ENCODE data around the gene HERC2.
A peak's percentile ranks its signal among the peaks of the same experiment; 100 is the strongest.
"Not testable (repeated sequence)": the region's sequence is repeated elsewhere in the genome, so short reads cannot be mapped to it uniquely, and the experiment has no call there.

Gene HERC2

DNA sequence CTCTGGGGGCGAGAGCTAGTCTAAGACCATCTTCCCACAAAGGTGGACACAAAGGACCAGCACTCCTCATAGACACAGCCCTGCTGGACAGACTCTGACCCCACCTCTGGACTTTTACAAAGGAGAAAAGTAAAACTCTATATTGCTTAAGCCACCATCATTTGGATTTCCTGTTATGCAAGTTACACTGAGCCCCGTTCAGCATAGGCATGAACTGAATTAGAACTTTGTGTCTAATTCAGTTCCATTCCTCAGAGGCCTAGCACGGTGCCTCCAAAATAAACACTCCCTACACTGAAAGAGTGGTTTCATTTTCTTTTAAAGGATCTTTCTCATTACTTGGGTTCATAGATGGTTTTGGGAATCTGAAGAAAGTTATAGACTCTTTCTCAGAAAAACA, 143.7 kb downstream of the HERC2 start:
- no peak for DNase-seq

DNA sequence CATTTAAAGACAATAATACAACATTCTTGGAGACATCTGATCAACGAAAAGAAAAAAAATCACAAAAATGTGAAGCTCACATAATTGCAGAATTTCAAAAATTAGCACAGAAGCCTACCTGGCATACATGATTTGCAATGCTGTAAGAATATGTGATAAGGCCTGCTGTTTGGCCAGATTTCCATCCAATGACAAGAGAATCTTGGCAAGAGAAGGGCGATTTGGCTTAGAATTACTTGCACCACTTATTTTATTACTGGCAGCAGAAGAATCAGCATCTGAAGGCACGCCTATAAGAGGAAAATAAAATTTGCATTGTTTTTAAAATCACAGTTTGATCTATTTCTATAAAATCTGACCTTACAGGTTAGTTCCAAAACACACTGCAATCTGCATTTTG, 152.6 kb downstream of the HERC2 start:
- no peak for DNase-seq

GRCh38 chr15:28168405-28169121, 153.4 kb downstream of the HERC2 start:
- DNase-seq, result peak in 2 of 3 donors; percentile 3

GRCh38 chr15:28167042-28167441, 154.9 kb downstream of the HERC2 start:
- DNase-seq, result no peak

DNA sequence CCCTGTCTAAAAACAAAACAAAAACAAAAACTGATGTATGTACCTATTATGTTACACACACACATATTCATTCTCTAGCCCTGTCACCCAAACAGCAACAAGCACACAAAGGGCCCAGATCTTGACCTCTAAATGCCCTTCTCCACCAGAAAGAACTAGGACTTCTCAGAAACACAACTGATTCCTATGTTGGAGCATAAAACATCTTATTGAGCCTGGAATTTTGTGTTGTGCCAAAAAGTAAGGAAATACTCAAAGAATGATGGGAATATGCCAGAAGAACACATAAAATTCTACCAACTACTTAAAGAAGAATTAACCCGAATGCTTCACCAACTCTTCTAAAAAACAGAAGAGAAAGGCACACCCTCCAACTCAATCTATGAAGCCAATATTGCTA, 156.2 kb downstream of the HERC2 start:
- DNase-seq, result no peak

DNA sequence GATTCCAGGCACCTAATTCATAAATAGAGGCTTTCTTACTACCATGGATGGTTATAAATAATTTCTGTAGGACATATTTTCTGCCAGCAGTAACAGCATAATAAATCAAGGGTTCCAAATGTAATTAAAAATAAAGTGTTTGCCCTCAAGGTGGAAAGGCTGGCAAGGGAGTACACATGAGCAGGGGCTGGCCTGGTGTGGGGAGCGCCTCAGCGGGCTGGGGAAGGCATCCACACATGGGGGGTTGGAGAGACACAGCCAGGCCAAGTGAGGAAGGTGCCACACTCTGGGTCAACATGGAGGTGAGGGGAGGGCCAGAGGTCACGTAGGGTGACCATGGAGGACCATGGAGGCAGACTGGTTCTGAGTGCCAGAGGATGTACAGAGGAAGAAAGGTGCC, 157.1 kb downstream of the HERC2 start:
- no peak for DNase-seq

DNA sequence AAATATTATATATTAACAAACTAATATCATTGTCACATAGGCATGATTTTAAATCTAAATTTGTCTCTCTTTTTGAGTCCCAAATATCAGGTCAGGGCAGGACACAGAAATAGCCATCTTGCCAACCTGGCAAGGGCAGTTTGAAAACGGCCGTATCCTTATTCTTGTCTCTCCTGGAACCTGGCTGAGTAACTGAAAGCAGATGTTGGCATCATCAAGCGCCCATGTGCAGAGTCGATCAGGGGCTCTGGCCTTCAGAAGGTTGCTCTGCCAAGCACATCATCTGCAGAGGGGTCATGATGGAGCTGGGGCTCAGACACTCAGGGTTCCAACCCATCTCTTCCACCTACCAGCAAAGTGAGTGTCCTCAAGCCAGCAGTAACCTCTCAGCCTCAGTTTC, 167.7 kb downstream of the HERC2 start:
- DNase-seq, result no peak

GRCh38 chr15:28153492-28154119, 168.4 kb downstream of the HERC2 start:
- no peak for DNase-seq

- not testable (repeated sequence) for DNase-seq
Measured at GRCh38 chr15:28152538-28152923, 169.4 kb downstream of the HERC2 start.

GRCh38 chr15:28151864-28152537, 170.0 kb downstream of the HERC2 start:
- not testable (repeated sequence) for DNase-seq

DNA sequence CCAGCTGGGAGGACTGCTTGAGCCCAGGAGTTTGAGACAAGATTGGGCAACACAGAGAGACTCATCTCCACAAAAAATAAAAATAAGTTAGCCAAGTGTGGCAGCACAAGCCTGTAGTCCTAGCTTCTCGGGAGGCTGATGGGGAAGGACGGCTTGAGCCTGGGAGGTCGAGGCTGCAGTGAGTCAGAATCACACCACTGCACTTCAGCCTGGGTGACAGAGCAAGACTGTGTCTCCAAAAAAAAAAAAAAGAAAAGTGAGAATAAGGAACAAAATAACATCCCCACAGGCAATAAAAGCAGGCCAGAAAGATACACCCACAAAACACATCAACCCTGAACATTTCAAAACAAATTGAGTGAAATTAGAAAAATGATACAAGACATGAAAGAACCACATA, 174.2 kb downstream of the HERC2 start:
- DNase-seq, result peak; percentile 45 to 68 (median 66)

GRCh38 chr15:28145419-28145818, 176.6 kb downstream of the HERC2 start:
- DNase-seq, result not testable (repeated sequence)

GRCh38 chr15:28140062-28140461, 181.9 kb downstream of the HERC2 start:
- no peak for DNase-seq

DNA sequence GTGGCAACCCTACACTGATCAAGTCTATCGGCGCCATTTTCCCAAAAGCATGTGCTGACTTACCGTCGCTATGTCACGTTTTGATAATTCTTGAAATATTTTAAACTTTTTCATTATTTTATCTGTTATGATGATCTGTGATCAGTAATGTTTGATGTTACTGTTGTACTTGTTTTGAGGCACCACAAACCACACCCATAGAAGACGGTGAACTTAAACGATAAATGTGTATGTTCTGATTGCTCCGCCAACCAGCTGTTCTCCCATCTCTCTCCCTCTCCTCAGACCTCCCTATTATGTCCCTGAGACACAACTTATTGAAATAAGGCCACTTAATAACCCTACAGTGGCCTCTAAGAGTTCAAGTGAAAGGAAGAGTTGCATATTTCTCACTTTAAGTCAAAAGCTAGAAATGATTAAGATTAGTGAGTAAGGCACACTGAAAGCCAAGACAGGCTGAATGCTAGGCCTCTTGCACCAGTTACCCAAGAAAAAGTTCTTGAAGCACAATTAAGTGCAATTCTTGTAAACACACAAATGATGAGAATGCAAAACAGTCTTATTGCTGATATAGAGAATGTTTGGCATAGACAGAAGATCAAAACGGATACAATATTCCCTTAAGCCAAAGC, 184.5 kb downstream of the HERC2 start:
- DNase-seq, result not testable (repeated sequence)

- DNase-seq, result not testable (repeated sequence)
Measured at GRCh38 chr15:28136236-28136904, 185.6 kb downstream of the HERC2 start.

DNA sequence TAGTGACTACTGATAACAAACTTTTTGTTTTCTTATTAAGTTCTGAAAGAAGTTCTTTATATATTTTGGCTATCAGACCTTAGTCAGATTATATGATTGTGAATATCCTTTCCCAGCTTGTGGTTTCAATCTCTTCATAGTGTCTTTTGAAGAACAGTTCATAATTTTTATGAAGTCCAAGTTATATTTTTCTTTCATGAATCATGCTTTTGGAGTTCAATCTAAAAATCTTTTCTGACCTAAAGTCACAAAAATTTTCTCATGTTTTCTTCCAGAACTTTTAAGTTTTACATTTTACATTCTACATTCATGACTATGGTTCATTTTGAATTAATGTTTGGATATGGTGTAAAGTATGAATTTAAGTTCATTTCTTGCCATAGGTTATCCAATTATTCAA, 188.7 kb downstream of the HERC2 start:
- DNase-seq, result no peak

DNA sequence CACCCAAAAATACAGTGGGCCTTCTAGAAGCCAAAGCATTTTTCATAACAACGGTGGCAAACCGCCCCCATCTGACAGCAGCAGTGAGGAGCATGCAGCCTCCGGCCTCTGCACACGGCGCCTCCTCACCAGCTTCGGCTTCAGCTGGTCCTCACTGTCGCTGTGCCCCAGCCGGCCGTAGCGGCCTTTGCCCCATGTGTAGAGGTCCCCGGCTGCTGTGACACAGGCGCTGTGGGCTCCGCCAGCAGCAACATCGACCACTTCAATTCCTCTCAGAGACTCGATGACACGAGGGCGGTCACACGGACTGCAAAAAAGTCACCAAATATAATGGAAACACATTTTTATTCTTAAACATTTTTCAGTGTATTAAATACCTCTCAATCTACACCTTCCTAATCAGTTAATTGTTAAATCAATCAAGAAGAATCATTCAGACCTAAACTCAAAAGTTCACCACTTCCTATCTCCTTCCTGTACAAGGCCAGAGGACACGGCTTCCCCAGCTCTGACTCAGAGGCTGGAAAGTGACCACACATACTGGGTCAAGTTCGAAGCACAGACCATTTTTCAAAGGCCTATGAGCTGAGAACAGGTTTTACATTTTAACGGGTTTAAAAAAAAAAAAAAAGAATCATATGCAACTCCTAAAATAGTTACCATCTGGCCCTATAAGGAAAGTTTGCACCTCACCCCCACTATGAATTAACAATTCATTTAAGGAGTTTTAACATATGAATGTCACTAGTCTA, 189.3 kb downstream of the HERC2 start:
- DNase-seq, result no peak

- DNase-seq, result no peak
Measured at GRCh38 chr15:28131946-28132345, 190.0 kb downstream of the HERC2 start.

- no peak for DNase-seq
Measured at GRCh38 chr15:28131400-28131799, 190.6 kb downstream of the HERC2 start.

GRCh38 chr15:28130651-28131050, 191.3 kb downstream of the HERC2 start:
- DNase-seq, result no peak

DNA sequence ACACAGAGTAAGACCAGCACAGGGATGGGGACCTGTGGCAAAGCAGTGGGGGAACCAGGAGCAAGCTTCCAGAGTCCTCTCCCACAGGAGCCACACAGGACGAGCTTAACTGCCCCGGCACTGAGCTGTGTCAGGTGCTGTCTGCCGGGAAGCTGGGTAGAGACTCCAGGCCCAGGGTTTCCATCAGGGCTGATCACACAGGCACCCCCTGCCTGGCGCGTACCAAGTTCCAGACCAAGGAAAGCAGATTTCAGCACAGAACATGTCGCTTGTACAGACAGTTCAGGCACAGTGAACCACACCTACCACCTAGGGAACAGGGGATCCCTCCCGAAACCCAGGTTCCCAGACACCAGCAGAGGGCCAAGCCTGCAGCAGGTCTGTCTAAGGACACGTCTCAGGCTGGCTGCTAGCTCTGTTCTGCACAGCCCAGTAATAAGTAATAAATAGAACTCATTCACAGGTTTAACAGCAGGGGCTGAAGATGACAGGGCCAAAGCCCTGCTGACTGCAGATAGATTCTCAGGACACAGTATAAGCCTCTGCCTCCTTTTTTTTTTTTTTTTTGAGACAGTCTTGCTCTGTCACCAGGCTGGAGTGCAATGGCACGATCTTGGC, 192.6 kb downstream of the HERC2 start:
- DNase-seq, result no peak

- peak; percentile 77 to 81 (median 79) for DNase-seq
Measured at GRCh38 chr15:28128031-28128430, 193.9 kb downstream of the HERC2 start.

All from suppressor macrophage treated with lipopolysaccharide for 1 hour (primary cell).